Measurements from ENCODE around the gene GALNT5.

GRCh38 chr2:157359628-157360027, 102.1 kb downstream of the GALNT5 start:
- no peak for TF ChIP-seq POLR2AphosphoS5 (IDR thresholded peaks at IDR 0.05)
- no peak for TF ChIP-seq CTCF (IDR thresholded peaks at IDR 0.05)
- TF ChIP-seq EP300 (IDR thresholded peaks at IDR 0.05): no peak
- TF ChIP-seq POLR2A (IDR thresholded peaks at IDR 0.05): no peak

Data from suprapubic skin (tissue), 4 donors.